Mucosa of descending colon (tissue), 3 donors: ENCODE results near the gene MRPS25. TPM values are rescaled to one million over a fixed set of nuclear protein-coding genes. Genes with fewer than 3 reads are reported as not detected.

Experiments used
- ATAC-seq: fragments of 200-7000 bp; cut with Tn5 transposase; one replicate; pipeline ENCODE4 v1.9.1; 2020; ENCODE audit warnings: mild to moderate bottlenecking, moderate library complexity
- DNase-seq, 3 donors: peaks; one replicate each; pipeline ENCODE4 v3.0.0-alpha.2; 2020
- H3K36me3 ChIP-seq: fragments of 200-600 bp; one replicate; pipeline ENCODE4 v1.8.0; 2021; ENCODE audit warnings: low read depth, mild to moderate bottlenecking
- H3K4me1 ChIP-seq: fragments of 200-600 bp; one replicate; pipeline ENCODE4 v1.8.0; 2021; ENCODE audit warnings: low read depth, mild to moderate bottlenecking
- H3K4me3 ChIP-seq: fragments of 200-600 bp; one replicate; pipeline ENCODE4 v1.8.0; 2021; ENCODE audit warnings: mild to moderate bottlenecking
- H3K9me3 ChIP-seq: fragments of 200-600 bp; one replicate; pipeline ENCODE4 v1.8.0; 2021; ENCODE audit warnings: mild to moderate bottlenecking
- intact Hi-C, 2 donors: fragments of 100-400 bp; cut with DNase I in 1 of 2; cut with micrococcal nuclease in 1 of 2; formaldehyde crosslinking; loops; one replicate each; pipeline versions ENCODE4 v1.11.0 to v1.11.1; 2022; cut with DNase I, micrococcal nuclease
- total RNA-seq, 3 donors: library from RNA; stranded (reverse); fragmentation: NEBNext Ultra II Directional in 2 of 3; extraction: Animal tissue kit (Norgen Biotek cat#: 25700) in 2 of 3; gene quantifications; one replicate each; pipeline versions ENCODE4 v1.2.1 to v1.2.4, GENCODE V29; 2021 to 2023
- TF ChIP-seq, protein P1 (sequence below): fragments of 200-600 bp; IDR thresholded peaks from one replicate; pipeline ENCODE4 v1.8.0; 2022; ENCODE audit warnings: antibody characterized with exemption, mild to moderate bottlenecking
- donor health status: DM: no; HTN: no; CAD: no; lungs with moderate emphysema.
- donor health status: DM: no; HTN: no; CAD: no.
- donor health status: DM: no; HTN: yes; CAD: no.

MRPS25 gene
- total RNA-seq, 3 donors from 2014 or later = 72.1 to 84.0 (median 78.7) TPM

GRCh38 chr3:15056676-15057404, 8.3 kb downstream of the MRPS25 start:
- intact Hi-C loops = no loop called here
- Histone ChIP-seq H3K36me3 (no peaks in the 10 kb centered on the region), H3K4me3 (no peak overlapping the region), H3K4me1 (no peaks in the 10 kb centered on the region), H3K9me3 (no peaks in the 10 kb centered on the region)
- DNase-seq (no peak), ATAC-seq (no peak)
- TF ChIP-seq, protein P1, sequence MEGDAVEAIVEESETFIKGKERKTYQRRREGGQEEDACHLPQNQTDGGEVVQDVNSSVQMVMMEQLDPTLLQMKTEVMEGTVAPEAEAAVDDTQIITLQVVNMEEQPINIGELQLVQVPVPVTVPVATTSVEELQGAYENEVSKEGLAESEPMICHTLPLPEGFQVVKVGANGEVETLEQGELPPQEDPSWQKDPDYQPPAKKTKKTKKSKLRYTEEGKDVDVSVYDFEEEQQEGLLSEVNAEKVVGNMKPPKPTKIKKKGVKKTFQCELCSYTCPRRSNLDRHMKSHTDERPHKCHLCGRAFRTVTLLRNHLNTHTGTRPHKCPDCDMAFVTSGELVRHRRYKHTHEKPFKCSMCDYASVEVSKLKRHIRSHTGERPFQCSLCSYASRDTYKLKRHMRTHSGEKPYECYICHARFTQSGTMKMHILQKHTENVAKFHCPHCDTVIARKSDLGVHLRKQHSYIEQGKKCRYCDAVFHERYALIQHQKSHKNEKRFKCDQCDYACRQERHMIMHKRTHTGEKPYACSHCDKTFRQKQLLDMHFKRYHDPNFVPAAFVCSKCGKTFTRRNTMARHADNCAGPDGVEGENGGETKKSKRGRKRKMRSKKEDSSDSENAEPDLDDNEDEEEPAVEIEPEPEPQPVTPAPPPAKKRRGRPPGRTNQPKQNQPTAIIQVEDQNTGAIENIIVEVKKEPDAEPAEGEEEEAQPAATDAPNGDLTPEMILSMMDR = no peak

DNA sequence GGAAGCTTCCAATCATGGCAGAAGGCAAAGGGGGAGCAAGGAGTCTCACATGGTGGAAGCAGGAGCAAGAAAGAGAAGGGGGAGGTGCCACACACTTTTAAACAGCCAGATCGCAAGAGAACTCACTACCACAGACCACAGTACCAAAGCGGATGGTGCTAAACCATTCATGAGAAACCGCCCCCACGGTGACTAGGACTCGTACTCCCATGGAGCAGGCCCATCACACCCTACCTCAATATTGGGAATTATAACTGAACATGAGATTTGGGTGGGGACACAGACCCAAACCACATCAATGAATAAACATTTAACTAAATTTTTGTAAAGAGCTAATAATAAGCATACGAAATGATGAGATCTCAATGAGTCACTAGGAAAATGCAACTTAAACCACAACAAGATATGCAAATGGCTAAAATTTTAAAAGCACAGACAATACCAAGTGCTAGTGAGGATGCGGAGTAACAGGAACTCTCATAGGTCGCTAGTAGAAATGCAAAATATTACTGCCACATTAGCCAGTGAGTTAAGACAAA, 10.0 kb downstream of the MRPS25 start:
- TF ChIP-seq, protein P1 = no peak
- Histone ChIP-seq H3K9me3 (no peaks in the 10 kb centered on the region), H3K36me3 (no peaks in the 10 kb centered on the region), H3K4me3 (no peak overlapping the region), H3K4me1 (no peaks in the 10 kb centered on the region)
- DNase-seq = peak in 1 of 3 donors; percentile 23
- intact Hi-C loops = no loop called here
- peak; percentile 38 for ATAC-seq

- Histone ChIP-seq H3K4me1 (no peaks in the 10 kb centered on the region), H3K4me3 (no peak overlapping the region), H3K9me3 (no peaks in the 10 kb centered on the region), H3K36me3 (no peaks in the 10 kb centered on the region)
- TF ChIP-seq, protein P1 = no peak
- intact Hi-C loops = no loop called here
- DNase-seq = no peak
- no peak for ATAC-seq
These were observed 11.6 kb downstream of the MRPS25 start for GRCh38 chr3:15053541-15053940.

DNA sequence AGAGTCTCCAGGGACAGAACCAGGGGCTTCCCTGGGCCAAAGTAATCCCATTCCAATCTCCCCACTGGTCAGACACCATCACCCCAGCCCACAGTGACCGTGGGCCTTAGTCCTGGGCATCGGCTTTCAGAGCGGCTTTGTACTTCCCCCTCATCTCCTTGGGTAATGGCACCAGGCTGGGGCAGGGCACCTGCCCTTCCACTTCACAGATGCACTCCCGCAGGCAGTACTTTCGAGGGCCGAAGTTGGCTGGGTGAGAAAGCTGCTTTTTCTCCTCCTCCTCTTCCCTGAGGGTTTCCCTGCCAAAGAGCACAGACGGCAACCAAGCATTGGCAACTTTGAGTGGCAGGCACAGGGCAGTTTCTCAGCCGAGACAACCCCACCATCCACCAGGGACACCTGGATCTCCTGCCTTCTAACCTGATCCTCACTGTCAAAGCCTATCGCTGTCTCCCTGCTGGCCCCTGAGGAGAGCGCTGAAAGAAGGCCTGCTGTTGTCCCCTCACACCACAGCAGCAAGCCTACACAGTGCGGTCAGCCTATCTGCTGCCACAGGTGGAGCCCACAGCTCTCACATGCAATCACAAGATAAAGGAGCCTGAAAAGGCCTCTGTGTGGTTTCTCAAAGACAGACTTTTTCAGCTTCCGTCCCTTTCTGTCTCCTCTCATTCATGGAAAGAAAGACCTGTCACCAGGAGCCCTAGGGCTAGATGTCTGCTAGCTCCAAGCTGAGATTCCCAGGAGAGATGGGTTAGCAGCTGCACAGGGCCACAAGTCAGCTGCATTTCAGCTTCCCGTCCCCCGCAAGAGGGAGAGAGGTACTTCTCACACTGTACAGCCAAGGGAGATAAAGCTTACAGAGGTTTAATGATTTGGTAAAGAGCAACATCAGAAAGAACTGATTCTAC, 12.5 kb downstream of the MRPS25 start:
- no peaks in the 10 kb centered on the region for H3K36me3 ChIP-seq
- TF ChIP-seq, protein P1 = no peak
- intact Hi-C loops = no loop called here
- H3K4me1 ChIP-seq = no peaks in the 10 kb centered on the region
- DNase-seq (no peak), ATAC-seq (peak; percentile 6)
- H3K4me3 ChIP-seq = no peak overlapping the region
- H3K9me3 ChIP-seq = no peaks in the 10 kb centered on the region

DNA sequence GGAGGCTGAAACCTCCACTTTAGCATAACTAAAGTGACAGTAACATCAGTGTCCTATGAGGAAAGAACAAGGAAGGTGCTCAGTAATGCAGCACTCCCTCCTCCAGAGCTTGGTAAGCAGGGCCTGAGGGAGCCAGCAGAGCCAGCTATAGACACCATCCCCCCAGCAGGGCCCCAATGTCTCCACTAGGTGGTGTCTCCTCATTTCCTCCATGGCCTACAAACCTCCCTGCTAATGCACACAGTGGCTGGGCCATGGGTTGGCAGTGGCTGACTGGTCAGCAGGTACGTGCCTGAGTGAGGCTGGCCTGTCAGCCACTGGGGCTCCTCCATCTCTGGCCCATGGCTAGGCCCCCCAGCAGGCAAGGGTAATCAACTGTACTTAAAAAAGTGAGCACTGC, 13.6 kb downstream of the MRPS25 start:
- peak; percentile 89 for ATAC-seq
- DNase-seq = peak in 2 of 3 donors; percentile 44 to 61
- H3K36me3 ChIP-seq = no peaks in the 10 kb centered on the region
- H3K4me3 ChIP-seq = no peak overlapping the region
- TF ChIP-seq, protein P1 = no peak
- H3K9me3 ChIP-seq = no peaks in the 10 kb centered on the region
- intact Hi-C loops = no loop called here
- no peaks in the 10 kb centered on the region for H3K4me1 ChIP-seq
